ENCODE data around the gene ZSCAN16. TPM values are rescaled to one million over a fixed set of nuclear protein-coding genes. Genes with fewer than 3 reads are reported as not detected.
A peak's percentile ranks its signal among the peaks of the same experiment; 100 is the strongest.

ZSCAN16 gene
- total and polyA plus RNA-seq, 2 of the 13 experiments (the other 11 are each of a cell fraction or from before 2014, with no cell fraction given) = 5.7 to 12.7 TPM

GRCh38 chr6:28080631-28081485 lies 43.6 kb upstream of the ZSCAN16 start (continued):
- no peak; the same call in 1 of the 2 replicates for TF ChIP-seq ZNF710 (CRISPR knock-in tag; IDR thresholded peaks at IDR 0.05; ENCODE audit: borderline replicate concordance)
- peak; percentile 85 for TF ChIP-seq ZNF317 (CRISPR knock-in tag; IDR thresholded peaks at IDR 0.05)
- peak; percentile 73; the same call in 1 of the 2 replicates for TF ChIP-seq TFE3 (CRISPR knock-in tag; IDR thresholded peaks at IDR 0.05)
- TF ChIP-seq PLSCR1 (CRISPR knock-in tag; IDR thresholded peaks at IDR 0.05; ENCODE audit: borderline replicate concordance) = no peak; the same call in 1 of the 2 replicates
- 0 out of 2 replicates have a peak, but pooled peaks have one; percentile 45 for TF ChIP-seq NCOA5 (CRISPR knock-in tag; IDR thresholded peaks at IDR 0.05)
- TF ChIP-seq ZNF12 (CRISPR knock-in tag; IDR thresholded peaks at IDR 0.05) = peak; percentile 79; the same call in 1 of the 2 replicates
- peak; percentile 97 for TF ChIP-seq SMAD3 (CRISPR knock-in tag; IDR thresholded peaks at IDR 0.05)
- no peak for TF ChIP-seq TCF7 (IDR thresholded peaks at IDR 0.05; ENCODE audit: low read depth)
- TF ChIP-seq, protein P1, sequence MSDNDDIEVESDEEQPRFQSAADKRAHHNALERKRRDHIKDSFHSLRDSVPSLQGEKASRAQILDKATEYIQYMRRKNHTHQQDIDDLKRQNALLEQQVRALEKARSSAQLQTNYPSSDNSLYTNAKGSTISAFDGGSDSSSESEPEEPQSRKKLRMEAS (IDR thresholded peaks at IDR 0.05) = peak; percentile 88
- no peak; the same call in 1 of the 2 replicates for TF ChIP-seq HES4 (CRISPR knock-in tag; IDR thresholded peaks at IDR 0.05; ENCODE audit: borderline replicate concordance)
- TF ChIP-seq ZSCAN30 (CRISPR knock-in tag; IDR thresholded peaks at IDR 0.05) = no peak
- TF ChIP-seq, protein P2, sequence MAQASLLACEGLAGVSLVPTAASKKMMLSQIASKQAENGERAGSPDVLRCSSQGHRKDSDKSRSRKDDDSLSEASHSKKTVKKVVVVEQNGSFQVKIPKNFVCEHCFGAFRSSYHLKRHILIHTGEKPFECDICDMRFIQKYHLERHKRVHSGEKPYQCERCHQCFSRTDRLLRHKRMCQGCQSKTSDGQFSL (CRISPR knock-in tag; IDR thresholded peaks at IDR 0.05) = peak; percentile 75
- TF ChIP-seq ZBTB3 (CRISPR knock-in tag; IDR thresholded peaks at IDR 0.05; ENCODE audit: borderline replicate concordance, low read depth) = peak; percentile 65; the same call in 1 of the 2 replicates
- no peak for TF ChIP-seq PHB2 (IDR thresholded peaks at IDR 0.05; ENCODE audit: partially characterized antibody)
- peak; percentile 94 for TF ChIP-seq ZFAT (CRISPR knock-in tag; conservative IDR thresholded peaks at IDR 0.05)
- TF ChIP-seq MYC (CRISPR knock-in tag; IDR thresholded peaks at IDR 0.05; ENCODE audit: borderline replicate concordance) = peak; percentile 83
- no peak for TF ChIP-seq TCF7L2 (IDR thresholded peaks at IDR 0.05; ENCODE audit: low read depth, low read length)
- no peak for TF ChIP-seq ZNF292 (CRISPR knock-in tag; IDR thresholded peaks at IDR 0.05; ENCODE audit: borderline replicate concordance, low read depth)
- TF ChIP-seq ZSCAN21 (CRISPR knock-in tag; IDR thresholded peaks at IDR 0.05; ENCODE audit: borderline replicate concordance) = peak; percentile 85
- TF ChIP-seq TCF12 (IDR thresholded peaks at IDR 0.05) = no peak
- no peak for TF ChIP-seq TCF12 (CRISPR knock-in tag; IDR thresholded peaks at IDR 0.05)
- peak; percentile 88 for TF ChIP-seq RFX5 (IDR thresholded peaks at IDR 0.05; ENCODE audit: low read depth, low read length)
- TF ChIP-seq ZNF570 (CRISPR knock-in tag; IDR thresholded peaks at IDR 0.05; ENCODE audit: borderline replicate concordance) = no peak
- no peak for TF ChIP-seq CENPT (CRISPR knock-in tag; IDR thresholded peaks at IDR 0.05; ENCODE audit: low read depth)
- TF ChIP-seq TMF1 (CRISPR knock-in tag; IDR thresholded peaks at IDR 0.05; ENCODE audit: low read depth) = no peak
- peak; percentile 67; the same call in 1 of the 2 replicates for TF ChIP-seq SMYD3 (CRISPR knock-in tag; IDR thresholded peaks at IDR 0.05)
